Liver (tissue), 9 donors: Measurements from ENCODE around the gene CCS. TPM values are rescaled to one million over a fixed set of nuclear protein-coding genes. Genes with fewer than 3 reads are reported as not detected.

Experiments
- DNase-seq: peaks from one replicate; pipeline ENCODE4 v3.0.0-alpha.2; 2017; ENCODE audit warnings: low spot score
- H3K27ac ChIP-seq, 2 donors: one replicate each; pipeline ENCODE4 v1.7.0; 2013; ENCODE audit warnings: inconsistent platforms in 2 of 2, low read length in 2 of 2, control low read depth in 1 of 2, low read depth in 1 of 2, mild to moderate bottlenecking in 1 of 2
- H3K27me3 ChIP-seq, 4 donors: one replicate each; pipeline versions ENCODE4 v1.6.1 to v1.7.0; 2013; ENCODE audit warnings: low read length in 3 of 4, inconsistent platforms in 1 of 4, mild to moderate bottlenecking in 1 of 4, moderate library complexity in 1 of 4; ENCODE audit not compliant: control insufficient read depth in 4 of 4, insufficient read depth in 4 of 4
- H3K36me3 ChIP-seq, 4 donors: one replicate each; pipeline versions ENCODE4 v1.6.1 to v1.7.0; 2013; ENCODE audit warnings: low read length in 3 of 4, mild to moderate bottlenecking in 3 of 4, low read depth in 1 of 4, moderate library complexity in 1 of 4; ENCODE audit not compliant: control insufficient read depth in 4 of 4, insufficient read depth in 3 of 4
- H3K4me1 ChIP-seq, 4 donors: one replicate each; pipeline versions ENCODE4 v1.6.1 to v1.7.0; 2013; ENCODE audit warnings: low read length in 3 of 4, mild to moderate bottlenecking in 3 of 4, moderate library complexity in 1 of 4; ENCODE audit not compliant: control insufficient read depth in 4 of 4, insufficient read depth in 4 of 4
- H3K4me3 ChIP-seq, 3 donors: one replicate each; pipeline versions ENCODE4 v1.6.1 to v1.7.0; 2013; ENCODE audit warnings: low read length in 3 of 3, control low read depth in 1 of 3, low read depth in 1 of 3, mild to moderate bottlenecking in 1 of 3
- H3K9ac ChIP-seq, 2 donors: one replicate each; pipeline ENCODE4 v1.7.0; 2013; ENCODE audit warnings: low read length in 2 of 2, mild to moderate bottlenecking in 2 of 2, moderate library complexity in 2 of 2, control low read depth in 1 of 2, low read depth in 1 of 2
- H3K9me3 ChIP-seq, 4 donors: one replicate each; pipeline versions ENCODE4 v1.6.1 to v1.7.0; 2013; ENCODE audit warnings: low read length in 3 of 4; ENCODE audit not compliant: control insufficient read depth in 4 of 4
- EGR1 ChIP-seq, 2 donors: IDR thresholded peaks; 2 replicates each; pipeline ENCODE4 v1.6.1; 2016 to 2018; ENCODE audit warnings: antibody characterized with exemption in 2 of 2, low read depth in 2 of 2
- FOXA1 ChIP-seq: IDR thresholded peaks from 2 replicates; pipeline ENCODE4 v1.6.1; 2016; ENCODE audit warnings: antibody characterized with exemption
- FOXA2 ChIP-seq: IDR thresholded peaks from 2 replicates; pipeline ENCODE4 v1.6.1; 2016; ENCODE audit warnings: antibody characterized with exemption
- GABPA ChIP-seq, 2 donors: IDR thresholded peaks in 1 of 2; conservative IDR thresholded peaks in 1 of 2; 2 replicates each; pipeline ENCODE4 v1.6.1; 2016; ENCODE audit warnings: antibody characterized with exemption in 2 of 2, mild to moderate bottlenecking in 1 of 2, moderate library complexity in 1 of 2
- HNF4A ChIP-seq, 2 donors: conservative IDR thresholded peaks; 2 replicates each; pipeline ENCODE4 v1.6.1; 2016; ENCODE audit warnings: antibody characterized with exemption in 2 of 2, mild to moderate bottlenecking in 2 of 2
- HNF4G ChIP-seq: IDR thresholded peaks from 2 replicates; pipeline ENCODE4 v1.6.1; 2016; ENCODE audit warnings: antibody characterized with exemption
- JUND ChIP-seq, 2 donors: IDR thresholded peaks; 2 replicates each; pipeline ENCODE4 v1.6.1; 2016; ENCODE audit warnings: antibody characterized with exemption in 2 of 2
- NR2F2 ChIP-seq: IDR thresholded peaks from 2 replicates; pipeline ENCODE4 v1.6.1; 2016; ENCODE audit warnings: antibody characterized with exemption
- RAD21 ChIP-seq, 2 donors: IDR thresholded peaks; 2 replicates each; pipeline ENCODE4 v1.6.1; 2016; ENCODE audit warnings: antibody characterized with exemption in 2 of 2, mild to moderate bottlenecking in 2 of 2
- RXRA ChIP-seq, 2 donors: IDR thresholded peaks; 2 replicates each; pipeline ENCODE4 v1.6.1; 2017 to 2018; ENCODE audit warnings: antibody characterized with exemption in 2 of 2, mild to moderate bottlenecking in 1 of 2
- SP1 ChIP-seq: IDR thresholded peaks from 2 replicates; pipeline ENCODE4 v1.6.1; 2018; ENCODE audit warnings: antibody characterized with exemption, mild to moderate bottlenecking
- TAF1 ChIP-seq: conservative IDR thresholded peaks from 2 replicates; pipeline ENCODE4 v1.6.1; 2016; ENCODE audit warnings: antibody characterized with exemption, mild to moderate bottlenecking
- YY1 ChIP-seq: IDR thresholded peaks from 2 replicates; pipeline ENCODE4 v1.6.1; 2016; ENCODE audit warnings: antibody characterized with exemption, mild to moderate bottlenecking
- ZBTB33 ChIP-seq: IDR thresholded peaks from 2 replicates; pipeline ENCODE4 v1.6.1; 2016; ENCODE audit warnings: antibody characterized with exemption
- WGBS: extraction: QIAGEN DNeasy Blood & Tissue Kit; methylation state at CpG from one replicate; pipeline ENCODE4 v1.1.7; 2013; 5-methylcytosine and 5-hydroxymethylcytosine counted together
- polyA plus RNA-seq, 2 donors: library from polyadenylated mRNA; stranded (reverse) in 1 of 2; unstranded in 1 of 2; fragments of 200-250 nt in 1 of 2; fragments of >200 nt in 1 of 2; fragmentation: Nextera tagmentation in 1 of 2; extraction: Ambion mirVana in 1 of 2; gene quantifications; one replicate each; pipeline versions ENCODE4 v1.2.1 to v1.2.3, GENCODE V29; 2013 to 2015
- total RNA-seq, 2 donors: library from RNA; depleted of rRNA; stranded (reverse); fragments of >200 nt; gene quantifications; one replicate each; pipeline ENCODE4 v1.2.3, GENCODE V29; 2014
- TF ChIP-seq, protein P1 (sequence below): IDR thresholded peaks from 2 replicates; pipeline ENCODE4 v1.6.1; 2016; ENCODE audit warnings: antibody characterized with exemption, mild to moderate bottlenecking
- TF ChIP-seq, protein P2 (sequence below): IDR thresholded peaks from 2 replicates; pipeline ENCODE4 v1.6.1; 2016; ENCODE audit warnings: antibody characterized with exemption
- TF ChIP-seq, protein P3 (sequence below): fragments of 150-350 bp; IDR thresholded peaks from 2 replicates; pipeline ENCODE4 v1.5.1; 2017; ENCODE audit warnings: improper control_type of control experiment, low read depth, low read length; ENCODE audit not compliant: missing input control
- TF ChIP-seq, protein P4 (sequence below): IDR thresholded peaks from 2 replicates; pipeline ENCODE4 v1.6.1; 2016; ENCODE audit warnings: antibody characterized with exemption
- donor health status: healthy.
- donor health status: healthy.
- donor health status: healthy.
- donor health status: healthy.
- donor health status: healthy.

CCS gene
- total and polyA plus RNA-seq, 4 donors: 30.2 to 80.2 (median 46.8) TPM

- WGBS: under 1% methylated on average over 63 of the region's 63 CpGs
- Histone ChIP-seq H3K27me3 (no peaks in the 10 kb centered on the region), H3K4me1 (peaks cover 5 to 57% (median 47%) of the 10 kb centered on the region in 4 donors), H3K9ac (peak within 1 kb of the TSS; percentile 75 to 79), H3K4me3 (peak within 1 kb of the TSS; percentile 84 to 92 (median 88)), H3K36me3 (peaks cover 3 to 28% (median 15%) of the 10 kb centered on the region in 4 donors), H3K9me3 (no peaks in the 10 kb centered on the region), H3K27ac (peak within 1 kb of the TSS; percentile 81 to 90)
- DNase-seq: peak; percentile 97
- TF ChIP-seq RAD21 (IDR thresholded peaks at IDR 0.05) (peak in 1 of 2 donors; percentile 20), RXRA (IDR thresholded peaks at IDR 0.05) (peak; percentile 27 to 43), YY1 (peak; percentile 99), ZBTB33 (peak; percentile 66), NR2F2 (no peak), FOXA1 (no peak), SP1 (peak; percentile 94), JUND (IDR thresholded peaks at IDR 0.05) (peak in 1 of 2 donors; percentile 52), EGR1 (IDR thresholded peaks at IDR 0.05; ENCODE audit: low read depth in 2 of 2) (peak in 1 of 2 donors; percentile 48), TAF1 (no peak), FOXA2 (no peak), HNF4A (conservative IDR thresholded peaks at IDR 0.05) (no peak), HNF4G (no peak), GABPA (IDR thresholded peaks at IDR 0.05 in 1 of 2, conservative IDR thresholded peaks at IDR 0.05 in 1 of 2) (peak in 1 of 2 donors; percentile 34)
- TF ChIP-seq, protein P1, sequence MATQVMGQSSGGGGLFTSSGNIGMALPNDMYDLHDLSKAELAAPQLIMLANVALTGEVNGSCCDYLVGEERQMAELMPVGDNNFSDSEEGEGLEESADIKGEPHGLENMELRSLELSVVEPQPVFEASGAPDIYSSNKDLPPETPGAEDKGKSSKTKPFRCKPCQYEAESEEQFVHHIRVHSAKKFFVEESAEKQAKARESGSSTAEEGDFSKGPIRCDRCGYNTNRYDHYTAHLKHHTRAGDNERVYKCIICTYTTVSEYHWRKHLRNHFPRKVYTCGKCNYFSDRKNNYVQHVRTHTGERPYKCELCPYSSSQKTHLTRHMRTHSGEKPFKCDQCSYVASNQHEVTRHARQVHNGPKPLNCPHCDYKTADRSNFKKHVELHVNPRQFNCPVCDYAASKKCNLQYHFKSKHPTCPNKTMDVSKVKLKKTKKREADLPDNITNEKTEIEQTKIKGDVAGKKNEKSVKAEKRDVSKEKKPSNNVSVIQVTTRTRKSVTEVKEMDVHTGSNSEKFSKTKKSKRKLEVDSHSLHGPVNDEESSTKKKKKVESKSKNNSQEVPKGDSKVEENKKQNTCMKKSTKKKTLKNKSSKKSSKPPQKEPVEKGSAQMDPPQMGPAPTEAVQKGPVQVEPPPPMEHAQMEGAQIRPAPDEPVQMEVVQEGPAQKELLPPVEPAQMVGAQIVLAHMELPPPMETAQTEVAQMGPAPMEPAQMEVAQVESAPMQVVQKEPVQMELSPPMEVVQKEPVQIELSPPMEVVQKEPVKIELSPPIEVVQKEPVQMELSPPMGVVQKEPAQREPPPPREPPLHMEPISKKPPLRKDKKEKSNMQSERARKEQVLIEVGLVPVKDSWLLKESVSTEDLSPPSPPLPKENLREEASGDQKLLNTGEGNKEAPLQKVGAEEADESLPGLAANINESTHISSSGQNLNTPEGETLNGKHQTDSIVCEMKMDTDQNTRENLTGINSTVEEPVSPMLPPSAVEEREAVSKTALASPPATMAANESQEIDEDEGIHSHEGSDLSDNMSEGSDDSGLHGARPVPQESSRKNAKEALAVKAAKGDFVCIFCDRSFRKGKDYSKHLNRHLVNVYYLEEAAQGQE: peak; percentile 77
- TF ChIP-seq, protein P2, sequence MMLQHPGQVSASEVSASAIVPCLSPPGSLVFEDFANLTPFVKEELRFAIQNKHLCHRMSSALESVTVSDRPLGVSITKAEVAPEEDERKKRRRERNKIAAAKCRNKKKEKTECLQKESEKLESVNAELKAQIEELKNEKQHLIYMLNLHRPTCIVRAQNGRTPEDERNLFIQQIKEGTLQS: peak; percentile 54
- TF ChIP-seq, protein P3, sequence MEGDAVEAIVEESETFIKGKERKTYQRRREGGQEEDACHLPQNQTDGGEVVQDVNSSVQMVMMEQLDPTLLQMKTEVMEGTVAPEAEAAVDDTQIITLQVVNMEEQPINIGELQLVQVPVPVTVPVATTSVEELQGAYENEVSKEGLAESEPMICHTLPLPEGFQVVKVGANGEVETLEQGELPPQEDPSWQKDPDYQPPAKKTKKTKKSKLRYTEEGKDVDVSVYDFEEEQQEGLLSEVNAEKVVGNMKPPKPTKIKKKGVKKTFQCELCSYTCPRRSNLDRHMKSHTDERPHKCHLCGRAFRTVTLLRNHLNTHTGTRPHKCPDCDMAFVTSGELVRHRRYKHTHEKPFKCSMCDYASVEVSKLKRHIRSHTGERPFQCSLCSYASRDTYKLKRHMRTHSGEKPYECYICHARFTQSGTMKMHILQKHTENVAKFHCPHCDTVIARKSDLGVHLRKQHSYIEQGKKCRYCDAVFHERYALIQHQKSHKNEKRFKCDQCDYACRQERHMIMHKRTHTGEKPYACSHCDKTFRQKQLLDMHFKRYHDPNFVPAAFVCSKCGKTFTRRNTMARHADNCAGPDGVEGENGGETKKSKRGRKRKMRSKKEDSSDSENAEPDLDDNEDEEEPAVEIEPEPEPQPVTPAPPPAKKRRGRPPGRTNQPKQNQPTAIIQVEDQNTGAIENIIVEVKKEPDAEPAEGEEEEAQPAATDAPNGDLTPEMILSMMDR: no peak
- TF ChIP-seq, protein P4, sequence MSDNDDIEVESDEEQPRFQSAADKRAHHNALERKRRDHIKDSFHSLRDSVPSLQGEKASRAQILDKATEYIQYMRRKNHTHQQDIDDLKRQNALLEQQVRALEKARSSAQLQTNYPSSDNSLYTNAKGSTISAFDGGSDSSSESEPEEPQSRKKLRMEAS: peak; percentile 70
Measured at GRCh38 chr11:66638177-66639065, 45.4 kb downstream of the CCS start, which contains the start of gene RBM4. Gene RBM4 (plus strand): TSS chr11:66638703. CDS start chr11:66639712, 1,009 bp downstream.
